Choroid plexus epithelial cell (primary cell): Measurements from ENCODE around the gene SESN3.

ENCODE experiments used
- DNase-seq: peaks from one replicate; pipeline ENCODE4 v3.0.0-alpha.2; 2010; ENCODE audit warnings: low read depth
- H3K4me3 ChIP-seq: 2 replicates; pipeline ENCODE4 v1.5.1; 2011; ENCODE audit warnings: low read depth, mild to moderate bottlenecking, control low read depth, low read length, moderate library complexity
- CTCF ChIP-seq: conservative IDR thresholded peaks from 2 replicates; pipeline ENCODE4 v1.5.1; 2011; ENCODE audit warnings: low read depth, mild to moderate bottlenecking, control low read depth, inconsistent platforms, low read length, moderate library complexity

The SESN3 gene

GRCh38 chr11:95267601-95268213 is 36.7 kb upstream of the SESN3 start:
- TF ChIP-seq CTCF = no peak
- H3K4me3 ChIP-seq = no peak overlapping the region
- no peak for DNase-seq

GRCh38 chr11:95266751-95267374 is 35.9 kb upstream of the SESN3 start:
- no peak for TF ChIP-seq CTCF
- H3K4me3 ChIP-seq = no peak overlapping the region
- DNase-seq = peak; percentile 36

GRCh38 chr11:95264881-95265280 is 33.9 kb upstream of the SESN3 start:
- TF ChIP-seq CTCF = no peak
- no peak overlapping the region for H3K4me3 ChIP-seq
- DNase-seq = no peak

GRCh38 chr11:95262994-95263765 is 32.2 kb upstream of the SESN3 start:
- no peak for DNase-seq
- TF ChIP-seq CTCF = no peak
- no peak overlapping the region for H3K4me3 ChIP-seq

- DNase-seq = no peak
- TF ChIP-seq CTCF = no peak
- H3K4me3 ChIP-seq = no peak overlapping the region
Observed at GRCh38 chr11:95257456-95257971, 26.5 kb upstream of the SESN3 start.

GRCh38 chr11:95256321-95256779 is 25.3 kb upstream of the SESN3 start:
- no peak for TF ChIP-seq CTCF
- peak; percentile 65 for DNase-seq
- H3K4me3 ChIP-seq = no peak overlapping the region
